T-helper 2 cell treated with Interferon-gamma antibody and Interleukin-4, amounts not matched to agents 5 μg/mL and 100 μg/mL, for 36 hours (primary cell): ENCODE results near the gene RPRD1B.

Experiments used
- DNase-seq: peaks from one replicate; pipeline ENCODE4 v3.0.0; 2021; ENCODE audit warnings: low spot score
- H3K27ac Mint-ChIP-seq: one replicate; pipeline ENCODE4 v1.8.0; 2021; ENCODE audit warnings: mild to moderate bottlenecking, mixed read lengths
- H3K27me3 Mint-ChIP-seq: one replicate; pipeline ENCODE4 v1.8.0; 2021; ENCODE audit warnings: low read depth, mixed read lengths
- H3K36me3 Mint-ChIP-seq: one replicate; pipeline ENCODE4 v1.8.0; 2021; ENCODE audit warnings: low read depth, mixed read lengths
- H3K4me1 Mint-ChIP-seq: one replicate; pipeline ENCODE4 v1.8.0; 2021; ENCODE audit warnings: low read depth, mixed read lengths
- H3K4me3 Mint-ChIP-seq: one replicate; pipeline ENCODE4 v1.8.0; 2022; ENCODE audit warnings: mild to moderate bottlenecking, moderate library complexity, mixed read lengths
- H3K9me3 Mint-ChIP-seq: one replicate; pipeline ENCODE4 v1.8.0; 2021; ENCODE audit warnings: mixed read lengths

RPRD1B gene

GRCh38 chr20:38034961-38035360 is 1.4 kb downstream of the RPRD1B start:
- H3K27me3 Mint-ChIP-seq = no peaks in the 10 kb centered on the region
- peaks cover 43% of the 10 kb centered on the region for H3K4me1 Mint-ChIP-seq
- peak overlapping the region; percentile 98 for H3K4me3 Mint-ChIP-seq
- H3K27ac Mint-ChIP-seq = peak overlapping the region; percentile 99
- H3K9me3 Mint-ChIP-seq = no peaks in the 10 kb centered on the region
- H3K36me3 Mint-ChIP-seq = peaks cover 21% of the 10 kb centered on the region
- DNase-seq = no peak

DNA sequence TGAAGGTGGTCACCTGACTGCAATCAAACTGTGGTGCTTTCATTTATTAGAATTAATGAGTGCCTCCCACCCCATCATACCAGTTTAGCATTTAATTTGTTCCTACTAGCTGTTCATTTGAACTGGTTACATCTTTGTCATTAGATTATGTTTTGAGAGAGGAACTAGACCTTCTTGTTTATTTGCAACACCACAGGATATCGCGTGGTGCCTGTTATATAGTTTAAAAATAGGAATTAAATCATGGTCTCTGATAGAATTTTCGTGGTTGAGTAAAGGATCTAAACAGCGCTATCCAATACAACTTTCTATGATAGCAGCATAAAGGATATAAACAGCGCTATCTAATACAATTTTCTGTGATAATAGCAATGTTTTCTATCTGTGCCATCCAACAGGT is 2.8 kb downstream of the RPRD1B start:
- H3K4me1 Mint-ChIP-seq = peaks cover 36% of the 10 kb centered on the region
- no peaks in the 10 kb centered on the region for H3K27me3 Mint-ChIP-seq
- peak overlapping the region; percentile 15 for H3K4me3 Mint-ChIP-seq
- H3K36me3 Mint-ChIP-seq = peaks cover 32% of the 10 kb centered on the region
- no peak overlapping the region for H3K27ac Mint-ChIP-seq
- no peak for DNase-seq
- H3K9me3 Mint-ChIP-seq = no peaks in the 10 kb centered on the region

GRCh38 chr20:38040276-38040675 is 6.7 kb downstream of the RPRD1B start:
- Mint-ChIP-seq H3K4me1 (peaks cover 17% of the 10 kb centered on the region), H3K36me3 (peaks cover 42% of the 10 kb centered on the region), H3K9me3 (no peaks in the 10 kb centered on the region), H3K27me3 (no peaks in the 10 kb centered on the region), H3K4me3 (no peak overlapping the region), H3K27ac (no peak overlapping the region)
- DNase-seq = no peak

DNA sequence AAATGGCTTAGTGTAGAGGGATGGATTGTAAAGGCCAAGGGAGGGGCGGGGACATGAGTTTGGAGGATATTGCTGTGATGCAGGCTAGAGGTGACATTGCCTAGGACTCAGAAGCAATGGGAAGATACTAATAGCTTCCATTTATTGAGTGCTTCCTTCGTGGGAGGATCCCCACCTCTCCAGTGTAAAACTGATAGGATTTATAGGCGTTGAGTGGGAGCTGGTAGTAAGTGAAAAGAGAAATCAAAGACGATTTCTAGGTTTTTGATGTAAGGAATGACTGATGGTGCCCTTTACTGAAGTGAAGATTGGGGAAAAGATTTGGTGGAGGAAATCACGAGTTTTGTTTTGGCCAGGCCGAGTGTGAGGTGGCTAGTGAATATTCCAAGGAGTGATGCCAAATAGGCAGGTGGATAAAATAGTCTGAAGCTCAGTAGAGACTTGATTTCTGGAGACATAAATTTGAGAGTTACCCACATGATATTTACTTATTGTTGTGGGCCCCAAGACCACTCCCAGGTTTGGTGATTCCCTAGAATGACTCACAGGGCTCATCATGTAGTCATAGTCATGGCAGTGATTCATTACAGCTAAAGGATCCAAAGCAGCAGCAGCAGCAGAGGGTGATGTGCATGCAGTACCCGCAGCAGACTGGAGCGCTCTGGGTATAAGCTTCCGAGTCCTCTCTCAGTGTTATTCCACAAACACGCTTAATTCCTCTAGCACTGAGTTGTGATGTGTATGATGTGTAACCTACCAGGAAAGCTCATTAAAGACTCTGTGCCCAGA is 10.2 kb downstream of the RPRD1B start:
- no peak overlapping the region for H3K4me3 Mint-ChIP-seq
- no peak overlapping the region for H3K27ac Mint-ChIP-seq
- DNase-seq = peak; percentile 17
- peaks cover 44% of the 10 kb centered on the region for H3K36me3 Mint-ChIP-seq
- H3K9me3 Mint-ChIP-seq = no peaks in the 10 kb centered on the region
- H3K4me1 Mint-ChIP-seq = peaks cover 5% of the 10 kb centered on the region
- H3K27me3 Mint-ChIP-seq = no peaks in the 10 kb centered on the region

DNA sequence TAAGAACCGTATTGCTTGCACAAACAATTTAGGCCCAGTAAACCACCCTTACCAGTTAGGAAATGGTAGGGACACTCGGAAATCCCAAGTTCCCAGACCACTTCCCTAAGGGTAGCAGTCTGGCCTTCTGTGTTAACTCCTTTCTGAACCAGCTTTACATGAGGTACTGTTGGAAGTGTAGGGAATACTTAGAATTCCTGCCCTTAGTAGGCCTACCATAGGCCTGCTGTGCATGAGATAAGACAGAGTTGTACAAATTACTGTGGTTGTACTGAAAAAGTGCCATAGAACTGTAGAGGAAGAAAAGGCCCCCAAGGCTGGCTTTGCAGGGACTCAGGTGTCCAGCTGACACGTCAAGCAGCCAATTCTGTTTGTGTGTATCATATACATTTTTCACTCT is 11.1 kb downstream of the RPRD1B start:
- no peak overlapping the region for H3K4me3 Mint-ChIP-seq
- peaks cover 48% of the 10 kb centered on the region for H3K36me3 Mint-ChIP-seq
- H3K27ac Mint-ChIP-seq = no peak overlapping the region
- DNase-seq = no peak
- H3K27me3 Mint-ChIP-seq = no peaks in the 10 kb centered on the region
- H3K9me3 Mint-ChIP-seq = no peaks in the 10 kb centered on the region
- H3K4me1 Mint-ChIP-seq = peaks cover 7% of the 10 kb centered on the region

- no peak overlapping the region for H3K4me3 Mint-ChIP-seq
- H3K4me1 Mint-ChIP-seq = peaks cover 13% of the 10 kb centered on the region
- peaks cover 41% of the 10 kb centered on the region for H3K36me3 Mint-ChIP-seq
- no peaks in the 10 kb centered on the region for H3K9me3 Mint-ChIP-seq
- DNase-seq = no peak
- H3K27ac Mint-ChIP-seq = no peak overlapping the region
- no peaks in the 10 kb centered on the region for H3K27me3 Mint-ChIP-seq
These were observed 13.0 kb downstream of the RPRD1B start for GRCh38 chr20:38046572-38046971.

DNA sequence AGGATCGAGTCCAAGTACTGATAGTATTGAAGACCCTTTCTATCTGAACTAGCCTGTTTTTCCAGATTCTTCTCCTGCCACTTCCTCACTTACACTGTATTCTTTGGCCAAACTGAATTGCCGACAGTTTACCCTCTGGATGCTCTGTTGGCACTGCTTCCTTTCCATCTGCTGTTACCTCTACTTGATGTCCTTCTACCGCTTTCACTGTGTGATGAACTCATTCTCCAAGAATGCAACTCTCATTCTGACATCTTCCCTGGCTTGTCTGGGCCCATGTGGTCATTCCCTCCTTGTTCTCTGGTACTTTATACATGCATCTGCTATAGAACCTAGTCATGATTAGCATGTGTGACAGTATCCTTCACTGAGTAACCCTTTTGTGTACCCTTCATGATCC is 16.3 kb downstream of the RPRD1B start:
- no peak for DNase-seq
- H3K27me3 Mint-ChIP-seq = no peaks in the 10 kb centered on the region
- H3K4me3 Mint-ChIP-seq = no peak overlapping the region
- H3K4me1 Mint-ChIP-seq = peaks cover 22% of the 10 kb centered on the region
- H3K9me3 Mint-ChIP-seq = no peaks in the 10 kb centered on the region
- H3K36me3 Mint-ChIP-seq = peaks cover 29% of the 10 kb centered on the region
- no peak overlapping the region for H3K27ac Mint-ChIP-seq

- no peak for DNase-seq
- Mint-ChIP-seq H3K4me1 (peaks cover 26% of the 10 kb centered on the region), H3K9me3 (no peaks in the 10 kb centered on the region), H3K4me3 (no peak overlapping the region), H3K27ac (no peak overlapping the region), H3K36me3 (peaks cover 29% of the 10 kb centered on the region), H3K27me3 (no peaks in the 10 kb centered on the region)
These were observed 17.1 kb downstream of the RPRD1B start for GRCh38 chr20:38050686-38051085.

GRCh38 chr20:38052870-38053269 is 19.3 kb downstream of the RPRD1B start:
- no peak for DNase-seq
- H3K36me3 Mint-ChIP-seq = peaks cover 25% of the 10 kb centered on the region
- H3K9me3 Mint-ChIP-seq = no peaks in the 10 kb centered on the region
- H3K4me3 Mint-ChIP-seq = no peak overlapping the region
- no peaks in the 10 kb centered on the region for H3K27me3 Mint-ChIP-seq
- peaks cover 31% of the 10 kb centered on the region for H3K4me1 Mint-ChIP-seq
- no peak overlapping the region for H3K27ac Mint-ChIP-seq

DNA sequence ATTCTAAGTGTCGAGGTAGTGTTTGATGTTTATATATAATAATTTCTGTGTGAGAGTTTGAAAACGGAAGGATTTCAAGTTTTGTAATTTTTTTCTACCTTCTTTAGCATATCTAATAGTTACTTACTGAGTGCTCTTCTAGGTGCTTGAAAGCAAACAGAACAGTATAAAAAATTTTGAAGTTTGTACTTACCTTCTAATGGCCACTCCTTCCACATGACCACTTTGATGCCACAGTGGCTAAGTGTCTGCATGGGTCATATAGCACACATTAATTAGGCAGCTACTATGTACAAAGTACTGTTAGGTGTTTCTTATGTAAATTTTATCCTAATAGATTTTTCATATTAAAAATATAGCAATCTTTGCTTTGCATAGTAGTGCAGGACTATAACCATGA is 21.1 kb downstream of the RPRD1B start:
- no peak overlapping the region for H3K4me3 Mint-ChIP-seq
- no peak for DNase-seq
- H3K27me3 Mint-ChIP-seq = no peaks in the 10 kb centered on the region
- H3K27ac Mint-ChIP-seq = no peak overlapping the region
- peaks cover 28% of the 10 kb centered on the region for H3K36me3 Mint-ChIP-seq
- H3K4me1 Mint-ChIP-seq = peaks cover 29% of the 10 kb centered on the region
- H3K9me3 Mint-ChIP-seq = no peaks in the 10 kb centered on the region

DNA sequence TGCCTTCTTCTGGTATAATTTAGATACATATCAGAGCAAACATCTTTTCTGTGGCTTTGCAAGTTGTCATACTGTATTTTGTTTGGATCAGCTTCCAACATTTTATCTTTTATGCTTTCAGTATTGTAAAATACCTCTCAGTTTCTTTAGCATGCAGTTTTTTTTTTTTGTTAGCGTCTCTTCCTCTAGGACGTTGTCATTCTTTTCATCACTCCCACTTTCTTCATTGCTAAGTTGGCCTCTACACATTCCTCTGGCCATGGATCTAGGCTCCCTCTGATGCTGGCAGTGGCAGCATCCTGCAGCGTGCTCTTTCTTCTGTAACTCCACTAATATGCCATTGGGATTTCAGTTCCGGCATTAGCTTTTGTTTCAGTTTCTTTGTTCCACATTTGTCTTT is 21.7 kb downstream of the RPRD1B start:
- Mint-ChIP-seq H3K4me1 (peaks cover 23% of the 10 kb centered on the region), H3K36me3 (peaks cover 28% of the 10 kb centered on the region), H3K27me3 (no peaks in the 10 kb centered on the region), H3K4me3 (no peak overlapping the region), H3K27ac (no peak overlapping the region), H3K9me3 (no peaks in the 10 kb centered on the region)
- DNase-seq = no peak

- no peak for DNase-seq
- no peak overlapping the region for H3K4me3 Mint-ChIP-seq
- no peaks in the 10 kb centered on the region for H3K9me3 Mint-ChIP-seq
- H3K27me3 Mint-ChIP-seq = no peaks in the 10 kb centered on the region
- peaks cover 30% of the 10 kb centered on the region for H3K36me3 Mint-ChIP-seq
- H3K4me1 Mint-ChIP-seq = peaks cover 23% of the 10 kb centered on the region
- no peak overlapping the region for H3K27ac Mint-ChIP-seq
These were observed 22.3 kb downstream of the RPRD1B start for GRCh38 chr20:38055848-38056247.

DNA sequence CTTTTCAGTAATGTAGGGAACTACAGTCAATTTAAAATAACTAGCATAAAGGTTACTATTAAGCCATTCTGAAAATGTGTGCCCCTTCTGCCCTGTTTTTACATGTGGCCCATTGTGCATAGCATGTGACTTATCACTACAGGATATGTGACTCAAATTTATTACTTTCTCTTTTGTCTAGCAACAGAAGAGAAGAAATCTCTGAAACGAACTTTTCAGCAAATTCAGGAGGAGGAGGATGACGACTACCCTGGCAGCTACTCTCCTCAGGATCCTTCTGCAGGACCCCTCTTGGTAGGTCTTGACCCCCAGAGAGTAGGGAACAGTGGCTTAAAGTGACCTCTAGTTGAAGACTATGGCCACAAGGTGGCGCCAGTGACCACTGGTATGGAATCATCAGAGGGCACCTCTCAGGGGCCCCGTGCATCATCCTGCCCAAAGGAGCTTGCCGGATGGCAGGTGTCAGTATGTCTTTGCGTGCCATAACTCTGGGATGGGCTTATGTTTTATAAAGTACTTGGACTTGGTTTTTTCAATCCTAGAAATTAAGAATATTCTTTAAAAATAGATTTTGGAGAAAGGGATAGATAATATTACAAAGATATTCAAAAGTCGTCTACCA is 23.9 kb downstream of the RPRD1B start:
- H3K4me1 Mint-ChIP-seq = peaks cover 23% of the 10 kb centered on the region
- no peaks in the 10 kb centered on the region for H3K27me3 Mint-ChIP-seq
- H3K4me3 Mint-ChIP-seq = no peak overlapping the region
- H3K36me3 Mint-ChIP-seq = peaks cover 27% of the 10 kb centered on the region
- H3K27ac Mint-ChIP-seq = peak overlapping the region; percentile 64
- peak; percentile 58 for DNase-seq
- H3K9me3 Mint-ChIP-seq = no peaks in the 10 kb centered on the region

DNA sequence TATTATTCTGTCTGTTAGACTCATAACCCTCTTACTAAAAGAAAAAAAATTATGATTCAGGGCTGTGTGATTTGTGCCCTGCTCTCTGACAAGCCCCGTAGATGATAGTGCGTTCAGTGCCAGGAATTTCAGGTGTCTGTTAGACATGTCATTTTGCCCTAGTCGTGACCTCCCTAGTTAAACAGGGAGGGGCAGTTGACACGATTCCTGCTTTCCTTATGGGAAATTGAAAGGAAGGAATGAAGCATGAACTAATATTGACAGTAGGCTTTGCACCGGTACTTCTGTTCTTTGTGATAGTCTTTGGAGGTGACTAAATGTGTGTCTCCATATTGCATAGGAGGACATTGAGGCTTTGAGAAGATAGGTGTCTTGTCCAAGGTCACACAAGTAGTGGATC is 26.3 kb downstream of the RPRD1B start:
- Mint-ChIP-seq H3K27me3 (no peaks in the 10 kb centered on the region), H3K36me3 (peaks cover 32% of the 10 kb centered on the region), H3K9me3 (no peaks in the 10 kb centered on the region), H3K4me1 (peaks cover 14% of the 10 kb centered on the region), H3K27ac (no peak overlapping the region), H3K4me3 (no peak overlapping the region)
- DNase-seq = no peak
